ENCODE measurements around the gene FTSJ1.

GRCh38 chrX:48533165-48533564, 57.2 kb downstream of the FTSJ1 start:
- TF ChIP-seq POLR2AphosphoS5 (IDR thresholded peaks at IDR 0.05; ENCODE audit: low read depth): no peak
- TF ChIP-seq, protein P1, sequence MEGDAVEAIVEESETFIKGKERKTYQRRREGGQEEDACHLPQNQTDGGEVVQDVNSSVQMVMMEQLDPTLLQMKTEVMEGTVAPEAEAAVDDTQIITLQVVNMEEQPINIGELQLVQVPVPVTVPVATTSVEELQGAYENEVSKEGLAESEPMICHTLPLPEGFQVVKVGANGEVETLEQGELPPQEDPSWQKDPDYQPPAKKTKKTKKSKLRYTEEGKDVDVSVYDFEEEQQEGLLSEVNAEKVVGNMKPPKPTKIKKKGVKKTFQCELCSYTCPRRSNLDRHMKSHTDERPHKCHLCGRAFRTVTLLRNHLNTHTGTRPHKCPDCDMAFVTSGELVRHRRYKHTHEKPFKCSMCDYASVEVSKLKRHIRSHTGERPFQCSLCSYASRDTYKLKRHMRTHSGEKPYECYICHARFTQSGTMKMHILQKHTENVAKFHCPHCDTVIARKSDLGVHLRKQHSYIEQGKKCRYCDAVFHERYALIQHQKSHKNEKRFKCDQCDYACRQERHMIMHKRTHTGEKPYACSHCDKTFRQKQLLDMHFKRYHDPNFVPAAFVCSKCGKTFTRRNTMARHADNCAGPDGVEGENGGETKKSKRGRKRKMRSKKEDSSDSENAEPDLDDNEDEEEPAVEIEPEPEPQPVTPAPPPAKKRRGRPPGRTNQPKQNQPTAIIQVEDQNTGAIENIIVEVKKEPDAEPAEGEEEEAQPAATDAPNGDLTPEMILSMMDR (conservative IDR thresholded peaks at IDR 0.05; ENCODE audit: low read depth in 2 of 2): no peak
- TF ChIP-seq EZH2 (IDR thresholded peaks at IDR 0.05; ENCODE audit: low read depth, unreplicated experiment): no peak
- TF ChIP-seq, protein P2, sequence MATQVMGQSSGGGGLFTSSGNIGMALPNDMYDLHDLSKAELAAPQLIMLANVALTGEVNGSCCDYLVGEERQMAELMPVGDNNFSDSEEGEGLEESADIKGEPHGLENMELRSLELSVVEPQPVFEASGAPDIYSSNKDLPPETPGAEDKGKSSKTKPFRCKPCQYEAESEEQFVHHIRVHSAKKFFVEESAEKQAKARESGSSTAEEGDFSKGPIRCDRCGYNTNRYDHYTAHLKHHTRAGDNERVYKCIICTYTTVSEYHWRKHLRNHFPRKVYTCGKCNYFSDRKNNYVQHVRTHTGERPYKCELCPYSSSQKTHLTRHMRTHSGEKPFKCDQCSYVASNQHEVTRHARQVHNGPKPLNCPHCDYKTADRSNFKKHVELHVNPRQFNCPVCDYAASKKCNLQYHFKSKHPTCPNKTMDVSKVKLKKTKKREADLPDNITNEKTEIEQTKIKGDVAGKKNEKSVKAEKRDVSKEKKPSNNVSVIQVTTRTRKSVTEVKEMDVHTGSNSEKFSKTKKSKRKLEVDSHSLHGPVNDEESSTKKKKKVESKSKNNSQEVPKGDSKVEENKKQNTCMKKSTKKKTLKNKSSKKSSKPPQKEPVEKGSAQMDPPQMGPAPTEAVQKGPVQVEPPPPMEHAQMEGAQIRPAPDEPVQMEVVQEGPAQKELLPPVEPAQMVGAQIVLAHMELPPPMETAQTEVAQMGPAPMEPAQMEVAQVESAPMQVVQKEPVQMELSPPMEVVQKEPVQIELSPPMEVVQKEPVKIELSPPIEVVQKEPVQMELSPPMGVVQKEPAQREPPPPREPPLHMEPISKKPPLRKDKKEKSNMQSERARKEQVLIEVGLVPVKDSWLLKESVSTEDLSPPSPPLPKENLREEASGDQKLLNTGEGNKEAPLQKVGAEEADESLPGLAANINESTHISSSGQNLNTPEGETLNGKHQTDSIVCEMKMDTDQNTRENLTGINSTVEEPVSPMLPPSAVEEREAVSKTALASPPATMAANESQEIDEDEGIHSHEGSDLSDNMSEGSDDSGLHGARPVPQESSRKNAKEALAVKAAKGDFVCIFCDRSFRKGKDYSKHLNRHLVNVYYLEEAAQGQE (IDR thresholded peaks at IDR 0.05; ENCODE audit: unreplicated experiment): no peak
- TF ChIP-seq ZNF114 (CRISPR knock-in tag; IDR thresholded peaks at IDR 0.05): no peak
- no peak for TF ChIP-seq EZH2phosphoT487 (IDR thresholded peaks at IDR 0.05; ENCODE audit: unreplicated experiment)
- TF ChIP-seq CREB1 (CRISPR knock-in tag; IDR thresholded peaks at IDR 0.05; ENCODE audit: low read depth): no peak
- no peak for TF ChIP-seq JUNB (IDR thresholded peaks at IDR 0.05; ENCODE audit: unreplicated experiment)
- TF ChIP-seq NANOG (IDR thresholded peaks at IDR 0.05; ENCODE audit: borderline replicate concordance): no peak
- TF ChIP-seq, protein P3, sequence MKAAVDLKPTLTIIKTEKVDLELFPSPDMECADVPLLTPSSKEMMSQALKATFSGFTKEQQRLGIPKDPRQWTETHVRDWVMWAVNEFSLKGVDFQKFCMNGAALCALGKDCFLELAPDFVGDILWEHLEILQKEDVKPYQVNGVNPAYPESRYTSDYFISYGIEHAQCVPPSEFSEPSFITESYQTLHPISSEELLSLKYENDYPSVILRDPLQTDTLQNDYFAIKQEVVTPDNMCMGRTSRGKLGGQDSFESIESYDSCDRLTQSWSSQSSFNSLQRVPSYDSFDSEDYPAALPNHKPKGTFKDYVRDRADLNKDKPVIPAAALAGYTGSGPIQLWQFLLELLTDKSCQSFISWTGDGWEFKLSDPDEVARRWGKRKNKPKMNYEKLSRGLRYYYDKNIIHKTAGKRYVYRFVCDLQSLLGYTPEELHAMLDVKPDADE (IDR thresholded peaks at IDR 0.05): no peak
- no peak for TF ChIP-seq ZNF331 (CRISPR knock-in tag; IDR thresholded peaks at IDR 0.05; ENCODE audit: low read depth)
